ENCODE measurements around the gene F11R.

The F11R gene

DNA sequence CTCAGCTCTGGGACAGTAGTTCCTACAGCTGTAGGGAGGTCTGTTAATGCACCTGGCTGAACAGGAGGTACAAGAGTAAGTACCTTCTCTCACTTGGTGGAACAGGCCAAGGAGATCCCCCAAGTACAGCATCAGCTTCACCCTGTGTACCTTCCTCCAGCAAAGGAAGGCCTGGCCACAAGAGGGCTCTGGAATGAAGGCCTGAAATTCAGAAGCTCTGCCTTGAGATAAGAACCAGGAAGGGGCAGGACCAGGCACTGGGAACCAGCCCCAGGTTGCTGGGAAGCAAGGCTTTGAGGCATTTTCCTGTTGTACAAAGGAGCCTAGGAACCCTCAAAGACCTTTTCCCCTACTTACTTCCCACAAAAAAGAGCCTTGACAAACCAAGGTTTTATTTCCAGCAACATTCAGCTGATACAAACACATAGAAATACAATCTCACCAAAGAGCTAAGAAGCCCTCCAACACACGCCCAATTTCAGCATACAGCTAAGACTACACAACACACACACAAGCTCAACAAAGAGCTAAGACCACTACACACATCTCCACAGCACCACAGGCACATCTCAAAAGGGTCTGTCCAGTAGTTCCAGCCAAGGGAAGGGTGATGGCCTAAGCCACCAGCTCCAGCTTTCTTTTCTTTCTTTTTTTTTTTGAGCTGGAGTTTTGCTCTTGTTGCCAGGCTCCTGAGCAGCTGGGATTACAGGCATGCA, 23.5 kb downstream of the F11R start:
- Histone ChIP-seq H3K4me1 (ENCODE audit: control insufficient read depth, insufficient read depth, low read length) (peaks cover 5% of the 10 kb centered on the region), H3K27ac (ENCODE audit: extremely low read depth, low read depth, low read length) (no peak overlapping the region), H3K4me3 (ENCODE audit: low read depth, low read length) (no peak overlapping the region), H3K36me3 (ENCODE audit: control insufficient read depth in 2 of 2, insufficient read depth in 1 of 2, low read length in 2 of 2) (peaks cover 5 to 48% of the 10 kb centered on the region in 2 experiments), H3K9me3 (ENCODE audit: control insufficient read depth, insufficient read depth, low read depth, low read length) (no peaks in the 10 kb centered on the region)
- ChIA-PET CTCF (interaction anchor here (0.5 to 4.3 kb wide), 24 partner anchors 9 to 216 kb away, joined by 3 to 60 read pairs (median 4); partner anchors contain the start of genes F11R, KLHDC9 and USF1), POLR2A (interaction anchor here (0.8 to 3.3 kb wide), 5 partner anchors 24 to 136 kb away, joined by 3 to 15 read pairs (median 5); partner anchors contain the start of genes F11R and USF1)
- TF ChIP-seq ZNF133 (tag by site-specific recombination; IDR thresholded peaks at IDR 0.05): peak; percentile 99
- peak; percentile 29; the same call in 1 of the 2 replicates for TF ChIP-seq OSR2 (tag by site-specific recombination; IDR thresholded peaks at IDR 0.05)
- no peak for TF ChIP-seq EGR2 (tag by site-specific recombination; IDR thresholded peaks at IDR 0.05; ENCODE audit: low read depth)
- TF ChIP-seq, protein P1, sequence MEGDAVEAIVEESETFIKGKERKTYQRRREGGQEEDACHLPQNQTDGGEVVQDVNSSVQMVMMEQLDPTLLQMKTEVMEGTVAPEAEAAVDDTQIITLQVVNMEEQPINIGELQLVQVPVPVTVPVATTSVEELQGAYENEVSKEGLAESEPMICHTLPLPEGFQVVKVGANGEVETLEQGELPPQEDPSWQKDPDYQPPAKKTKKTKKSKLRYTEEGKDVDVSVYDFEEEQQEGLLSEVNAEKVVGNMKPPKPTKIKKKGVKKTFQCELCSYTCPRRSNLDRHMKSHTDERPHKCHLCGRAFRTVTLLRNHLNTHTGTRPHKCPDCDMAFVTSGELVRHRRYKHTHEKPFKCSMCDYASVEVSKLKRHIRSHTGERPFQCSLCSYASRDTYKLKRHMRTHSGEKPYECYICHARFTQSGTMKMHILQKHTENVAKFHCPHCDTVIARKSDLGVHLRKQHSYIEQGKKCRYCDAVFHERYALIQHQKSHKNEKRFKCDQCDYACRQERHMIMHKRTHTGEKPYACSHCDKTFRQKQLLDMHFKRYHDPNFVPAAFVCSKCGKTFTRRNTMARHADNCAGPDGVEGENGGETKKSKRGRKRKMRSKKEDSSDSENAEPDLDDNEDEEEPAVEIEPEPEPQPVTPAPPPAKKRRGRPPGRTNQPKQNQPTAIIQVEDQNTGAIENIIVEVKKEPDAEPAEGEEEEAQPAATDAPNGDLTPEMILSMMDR (tag by site-specific recombination; IDR thresholded peaks at IDR 0.05): peak; percentile 54; the same call in 1 of the 2 replicates
- peak; percentile 37 for TF ChIP-seq ZNF654 (tag by site-specific recombination; IDR thresholded peaks at IDR 0.05; ENCODE audit: low read depth)
- 0 out of 2 replicates have a peak, but pooled peaks have one; percentile 28 for TF ChIP-seq ZNF2 (tag by site-specific recombination; IDR thresholded peaks at IDR 0.05)
- no peak for TF ChIP-seq SETDB1 (IDR thresholded peaks at IDR 0.05; ENCODE audit: insufficient read length, low read length)

DNA sequence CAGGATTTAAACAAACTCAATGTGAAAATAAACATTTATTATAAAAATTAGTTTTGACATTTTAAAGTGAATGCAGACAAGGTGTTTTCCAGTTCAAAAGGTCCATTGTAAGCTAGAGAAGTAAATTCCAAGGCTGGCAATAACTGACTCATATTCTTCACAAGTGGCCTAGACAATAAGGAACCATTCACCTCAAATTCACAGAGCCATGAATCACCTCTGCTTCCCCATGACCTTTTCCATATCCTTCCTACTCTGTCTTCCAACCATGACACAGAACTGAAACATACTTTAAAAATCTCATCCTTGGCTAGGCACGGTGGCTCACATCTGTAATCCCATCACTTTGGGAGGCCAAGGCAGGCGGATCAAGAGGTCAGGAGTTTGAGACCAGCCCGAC, 24.8 kb downstream of the F11R start:
- Histone ChIP-seq H3K9me3 (ENCODE audit: control insufficient read depth, insufficient read depth, low read depth, low read length) (no peaks in the 10 kb centered on the region), H3K36me3 (ENCODE audit: control insufficient read depth in 2 of 2, insufficient read depth in 1 of 2, low read length in 2 of 2) (peaks cover 5 to 43% of the 10 kb centered on the region in 2 experiments), H3K27ac (ENCODE audit: extremely low read depth, low read depth, low read length) (no peak overlapping the region), H3K4me3 (ENCODE audit: low read depth, low read length) (no peak overlapping the region), H3K4me1 (ENCODE audit: control insufficient read depth, insufficient read depth, low read length) (no peaks in the 10 kb centered on the region)
- CTCF ChIA-PET: interaction anchor here (0.6 to 4.3 kb wide), 10 partner anchors 8 to 460 kb away, joined by 3 to 60 read pairs (median 4); partner anchors contain the start of genes F11R, KLHDC9 and TSTD1
- POLR2A ChIA-PET: interaction anchor here (3.3 kb wide), 1 partner anchor 25 kb away, joined by 15 read pairs; the partner anchor contains the start of gene F11R
- no peak for TF ChIP-seq ZNF157 (tag by site-specific recombination; IDR thresholded peaks at IDR 0.05)
- TF ChIP-seq WT1 (tag by site-specific recombination; IDR thresholded peaks at IDR 0.05): no peak
- TF ChIP-seq ZNF311 (tag by site-specific recombination; IDR thresholded peaks at IDR 0.05; ENCODE audit: borderline replicate concordance): no peak
- TF ChIP-seq, protein P2, sequence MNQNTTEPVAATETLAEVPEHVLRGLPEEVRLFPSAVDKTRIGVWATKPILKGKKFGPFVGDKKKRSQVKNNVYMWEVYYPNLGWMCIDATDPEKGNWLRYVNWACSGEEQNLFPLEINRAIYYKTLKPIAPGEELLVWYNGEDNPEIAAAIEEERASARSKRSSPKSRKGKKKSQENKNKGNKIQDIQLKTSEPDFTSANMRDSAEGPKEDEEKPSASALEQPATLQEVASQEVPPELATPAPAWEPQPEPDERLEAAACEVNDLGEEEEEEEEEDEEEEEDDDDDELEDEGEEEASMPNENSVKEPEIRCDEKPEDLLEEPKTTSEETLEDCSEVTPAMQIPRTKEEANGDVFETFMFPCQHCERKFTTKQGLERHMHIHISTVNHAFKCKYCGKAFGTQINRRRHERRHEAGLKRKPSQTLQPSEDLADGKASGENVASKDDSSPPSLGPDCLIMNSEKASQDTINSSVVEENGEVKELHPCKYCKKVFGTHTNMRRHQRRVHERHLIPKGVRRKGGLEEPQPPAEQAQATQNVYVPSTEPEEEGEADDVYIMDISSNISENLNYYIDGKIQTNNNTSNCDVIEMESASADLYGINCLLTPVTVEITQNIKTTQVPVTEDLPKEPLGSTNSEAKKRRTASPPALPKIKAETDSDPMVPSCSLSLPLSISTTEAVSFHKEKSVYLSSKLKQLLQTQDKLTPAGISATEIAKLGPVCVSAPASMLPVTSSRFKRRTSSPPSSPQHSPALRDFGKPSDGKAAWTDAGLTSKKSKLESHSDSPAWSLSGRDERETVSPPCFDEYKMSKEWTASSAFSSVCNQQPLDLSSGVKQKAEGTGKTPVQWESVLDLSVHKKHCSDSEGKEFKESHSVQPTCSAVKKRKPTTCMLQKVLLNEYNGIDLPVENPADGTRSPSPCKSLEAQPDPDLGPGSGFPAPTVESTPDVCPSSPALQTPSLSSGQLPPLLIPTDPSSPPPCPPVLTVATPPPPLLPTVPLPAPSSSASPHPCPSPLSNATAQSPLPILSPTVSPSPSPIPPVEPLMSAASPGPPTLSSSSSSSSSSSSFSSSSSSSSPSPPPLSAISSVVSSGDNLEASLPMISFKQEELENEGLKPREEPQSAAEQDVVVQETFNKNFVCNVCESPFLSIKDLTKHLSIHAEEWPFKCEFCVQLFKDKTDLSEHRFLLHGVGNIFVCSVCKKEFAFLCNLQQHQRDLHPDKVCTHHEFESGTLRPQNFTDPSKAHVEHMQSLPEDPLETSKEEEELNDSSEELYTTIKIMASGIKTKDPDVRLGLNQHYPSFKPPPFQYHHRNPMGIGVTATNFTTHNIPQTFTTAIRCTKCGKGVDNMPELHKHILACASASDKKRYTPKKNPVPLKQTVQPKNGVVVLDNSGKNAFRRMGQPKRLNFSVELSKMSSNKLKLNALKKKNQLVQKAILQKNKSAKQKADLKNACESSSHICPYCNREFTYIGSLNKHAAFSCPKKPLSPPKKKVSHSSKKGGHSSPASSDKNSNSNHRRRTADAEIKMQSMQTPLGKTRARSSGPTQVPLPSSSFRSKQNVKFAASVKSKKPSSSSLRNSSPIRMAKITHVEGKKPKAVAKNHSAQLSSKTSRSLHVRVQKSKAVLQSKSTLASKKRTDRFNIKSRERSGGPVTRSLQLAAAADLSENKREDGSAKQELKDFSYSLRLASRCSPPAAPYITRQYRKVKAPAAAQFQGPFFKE (tag by site-specific recombination; IDR thresholded peaks at IDR 0.05; ENCODE audit: borderline replicate concordance): no peak
- TF ChIP-seq SP2 (tag by site-specific recombination; IDR thresholded peaks at IDR 0.05): no peak
- TF ChIP-seq SP7 (tag by site-specific recombination; IDR thresholded peaks at IDR 0.05): no peak
- TF ChIP-seq, protein P3, sequence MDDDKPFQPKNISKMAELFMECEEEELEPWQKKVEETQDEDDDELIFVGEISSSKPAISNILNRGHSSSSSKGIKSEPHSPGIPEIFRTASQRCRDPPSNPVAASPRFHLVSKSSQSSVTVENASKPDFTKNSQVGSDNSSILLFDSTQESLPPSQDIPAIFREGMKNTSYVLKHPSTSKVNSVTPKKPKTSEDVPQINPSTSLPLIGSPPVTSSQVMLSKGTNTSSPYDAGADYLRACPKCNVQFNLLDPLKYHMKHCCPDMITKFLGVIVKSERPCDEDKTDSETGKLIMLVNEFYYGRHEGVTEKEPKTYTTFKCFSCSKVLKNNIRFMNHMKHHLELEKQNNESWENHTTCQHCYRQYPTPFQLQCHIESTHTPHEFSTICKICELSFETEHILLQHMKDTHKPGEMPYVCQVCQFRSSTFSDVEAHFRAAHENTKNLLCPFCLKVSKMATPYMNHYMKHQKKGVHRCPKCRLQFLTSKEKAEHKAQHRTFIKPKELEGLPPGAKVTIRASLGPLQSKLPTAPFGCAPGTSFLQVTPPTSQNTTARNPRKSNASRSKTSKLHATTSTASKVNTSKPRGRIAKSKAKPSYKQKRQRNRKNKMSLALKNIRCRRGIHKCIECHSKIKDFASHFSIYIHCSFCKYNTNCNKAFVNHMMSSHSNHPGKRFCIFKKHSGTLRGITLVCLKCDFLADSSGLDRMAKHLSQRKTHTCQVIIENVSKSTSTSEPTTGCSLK (tag by site-specific recombination; IDR thresholded peaks at IDR 0.05): no peak
- no peak for TF ChIP-seq ZNF629 (tag by site-specific recombination; IDR thresholded peaks at IDR 0.05)
- no peak for TF ChIP-seq ZNF677 (tag by site-specific recombination; IDR thresholded peaks at IDR 0.05)
- no peak for TF ChIP-seq ZNF561 (tag by site-specific recombination; IDR thresholded peaks at IDR 0.05; ENCODE audit: borderline replicate concordance)
- TF ChIP-seq, protein P4, sequence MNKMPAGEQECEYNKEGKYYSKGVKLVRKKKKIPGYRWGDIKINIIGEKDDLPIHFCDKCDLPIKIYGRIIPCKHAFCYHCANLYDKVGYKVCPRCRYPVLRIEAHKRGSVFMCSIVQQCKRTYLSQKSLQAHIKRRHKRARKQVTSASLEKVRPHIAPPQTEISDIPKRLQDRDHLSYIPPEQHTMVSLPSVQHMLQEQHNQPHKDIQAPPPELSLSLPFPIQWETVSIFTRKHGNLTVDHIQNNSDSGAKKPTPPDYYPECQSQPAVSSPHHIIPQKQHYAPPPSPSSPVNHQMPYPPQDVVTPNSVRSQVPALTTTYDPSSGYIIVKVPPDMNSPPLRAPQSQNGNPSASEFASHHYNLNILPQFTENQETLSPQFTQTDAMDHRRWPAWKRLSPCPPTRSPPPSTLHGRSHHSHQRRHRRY (tag by site-specific recombination; IDR thresholded peaks at IDR 0.05): no peak
- no peak for TF ChIP-seq ZNF707 (tag by site-specific recombination; IDR thresholded peaks at IDR 0.05)
- no peak for TF ChIP-seq ZNF335 (tag by site-specific recombination; conservative IDR thresholded peaks at IDR 0.05)
